GM19467 (cell line): ENCODE results near the gene PRAMEF12.
"Not testable (repeated sequence)": the region's sequence is repeated elsewhere in the genome, so short reads cannot be mapped to it uniquely, and the experiment has no call there.

Experiments
- ATAC-seq: cut with Tn5 transposase; IDR thresholded peaks from one replicate; pipeline ENCODE4 v1.9.1; 2021; ENCODE audit warnings: mild to moderate bottlenecking, moderate library complexity; ENCODE audit not compliant: unreplicated experiment

Gene PRAMEF12

GRCh38 chr1:12770620-12771019 lies 2.9 kb upstream of the PRAMEF12 start:
- no peak for ATAC-seq

GRCh38 chr1:12771186-12771585 lies 2.4 kb upstream of the PRAMEF12 start:
- no peak for ATAC-seq

- ATAC-seq, result no peak
Observed at GRCh38 chr1:12772520-12772919, 1.0 kb upstream of the PRAMEF12 start.

- ATAC-seq, result no peak
Observed at GRCh38 chr1:12774801-12775345, 1.3 kb downstream of the PRAMEF12 start.

- ATAC-seq, result no peak
Observed at GRCh38 chr1:12775443-12775842, 1.9 kb downstream of the PRAMEF12 start.

- ATAC-seq, result no peak
Observed at GRCh38 chr1:12776801-12777557, 3.4 kb downstream of the PRAMEF12 start.

- no peak for ATAC-seq
Observed at GRCh38 chr1:12778061-12778460, 4.5 kb downstream of the PRAMEF12 start.

- ATAC-seq, result no peak
Observed at GRCh38 chr1:12778907-12779306, 5.4 kb downstream of the PRAMEF12 start.

GRCh38 chr1:12781488-12781887 lies 8.0 kb downstream of the PRAMEF12 start:
- ATAC-seq, result not testable (repeated sequence)

- not testable (repeated sequence) for ATAC-seq
Observed at GRCh38 chr1:12783783-12784182, 10.2 kb downstream of the PRAMEF12 start.

- not testable (repeated sequence) for ATAC-seq
Observed at GRCh38 chr1:12784729-12785128, 11.2 kb downstream of the PRAMEF12 start.

- not testable (repeated sequence) for ATAC-seq
Observed at GRCh38 chr1:12791097-12791496, 17.6 kb downstream of the PRAMEF12 start, which contains the start of gene PRAMEF1. Gene PRAMEF1, plus strand, starts transcription at chr1:12791397. Its CDS starts 1,831 bp downstream, at chr1:12793228.

GRCh38 chr1:12798911-12799310 lies 25.4 kb downstream of the PRAMEF12 start:
- ATAC-seq, result no peak

GRCh38 chr1:12799730-12800129 lies 26.2 kb downstream of the PRAMEF12 start:
- no peak for ATAC-seq

GRCh38 chr1:12809933-12810332 lies 36.4 kb downstream of the PRAMEF12 start:
- ATAC-seq, result no peak

- no peak for ATAC-seq
Observed at GRCh38 chr1:12810691-12811408, 37.3 kb downstream of the PRAMEF12 start.

GRCh38 chr1:12811409-12811784 lies 37.9 kb downstream of the PRAMEF12 start:
- no peak for ATAC-seq

GRCh38 chr1:12819061-12819460 lies 45.5 kb downstream of the PRAMEF12 start:
- not testable (repeated sequence) for ATAC-seq
